Measurements from ENCODE around the gene SIGLECL1. TPM values are rescaled to one million over a fixed set of nuclear protein-coding genes. Genes with fewer than 3 reads are reported as not detected.

Gene SIGLECL1
- not detected in 2 replicates for total RNA-seq

GRCh38 chr19:51250786-51251467 is at the start of gene SIGLECL1:
Gene SIGLECL1, plus strand, starts transcription at chr19:51251080. Its CDS starts 12,993 bp downstream, at chr19:51264073.

GRCh38 chr19:51224898-51225393 is 25.9 kb upstream of the SIGLECL1 start, which contains the start of gene CD33:
Gene CD33, plus strand, starts transcription at chr19:51225080. Its CDS starts 39 bp downstream, at chr19:51225119.

GRCh38 chr19:51311351-51312257 is 60.7 kb downstream of the SIGLECL1 start, which contains the start of gene IGLON5:
Gene IGLON5, plus strand, starts transcription at chr19:51311644. Its CDS starts 204 bp downstream, at chr19:51311848.

Other genes starting within 250 kb of the SIGLECL1 start
- gene KLK8, start 249.5 kb upstream of the SIGLECL1 start, total RNA-seq = 53.8 and 72.6 TPM in 2 replicates
- 10.3 and 11.7 TPM in 2 replicates for gene KLK10, start 231.4 kb upstream of the SIGLECL1 start, total RNA-seq
- 1.0 and 1.7 TPM in 2 replicates for gene KLK11, start 224.5 kb upstream of the SIGLECL1 start, total RNA-seq
- gene KLK12, start 216.1 kb upstream of the SIGLECL1 start, total RNA-seq = 0.23 TPM in 1 of 2 replicates, not detected in the other
- gene KLK13, start 186.0 kb upstream of the SIGLECL1 start, total RNA-seq = 0.94 TPM in 1 of 2 replicates, not detected in the other
- gene KLK14, start 168.2 kb upstream of the SIGLECL1 start, total RNA-seq = 0.23 TPM in 1 of 2 replicates, not detected in the other
- gene CTU1, start 142.7 kb upstream of the SIGLECL1 start, total RNA-seq = 23.4 and 24.4 TPM in 2 replicates
- gene SIGLEC9, start 126.2 kb upstream of the SIGLECL1 start, total RNA-seq = not detected in 2 replicates
- gene SIGLEC7, start 108.8 kb upstream of the SIGLECL1 start, total RNA-seq = not detected in 2 replicates
- not detected in 2 replicates for gene CD33, start 26.0 kb upstream of the SIGLECL1 start, total RNA-seq
- not detected in 2 replicates for gene IGLON5, start 60.6 kb downstream of the SIGLECL1 start, total RNA-seq
- 0.08 and 0.62 TPM in 2 replicates for gene VSIG10L, start 91.1 kb downstream of the SIGLECL1 start, total RNA-seq
- 81.5 and 103 TPM in 2 replicates for gene ETFB, start 115.3 kb downstream of the SIGLECL1 start, total RNA-seq
- gene CLDND2, start 117.9 kb downstream of the SIGLECL1 start, total RNA-seq = not detected in 2 replicates
- not detected in 2 replicates for gene NKG7, start 121.6 kb downstream of the SIGLECL1 start, total RNA-seq
- not detected in 2 replicates for gene LIM2, start 136.9 kb downstream of the SIGLECL1 start, total RNA-seq
- gene C19orf84, start 139.5 kb downstream of the SIGLECL1 start, total RNA-seq = not detected in 2 replicates
- gene SIGLEC10, start 166.6 kb downstream of the SIGLECL1 start, total RNA-seq = not detected in 2 replicates
- gene SIGLEC8, start 207.4 kb downstream of the SIGLECL1 start, total RNA-seq = not detected in 2 replicates
- not detected in 2 replicates for gene CEACAM18, start 227.5 kb downstream of the SIGLECL1 start, total RNA-seq